ENCODE results near the gene LCA5. TPM values are rescaled to one million over a fixed set of nuclear protein-coding genes. Genes with fewer than 3 reads are reported as not detected.

LCA5 gene
- total and polyA plus RNA-seq, 7 donors, result 0.48 to 2.7 (median 1.1) TPM

DNA sequence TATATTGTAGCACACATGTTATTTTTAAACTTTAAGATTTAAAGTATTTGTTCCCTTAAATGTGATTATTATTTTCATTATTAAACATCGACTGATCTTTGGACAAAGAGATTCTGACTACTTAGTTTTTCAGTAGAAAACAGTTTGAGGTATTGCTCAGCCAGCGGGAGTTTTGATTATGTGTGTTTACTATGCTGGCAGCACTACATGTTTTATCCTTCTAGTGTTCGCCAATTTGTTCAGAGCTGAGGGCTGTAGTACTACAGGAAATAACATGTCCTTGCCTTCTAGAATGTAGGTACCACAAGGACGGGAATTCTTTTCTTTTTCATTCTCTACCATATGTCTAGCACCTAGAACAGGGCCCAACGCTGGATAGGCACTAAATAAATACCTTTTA is 11.1 kb upstream of the LCA5 start:
- no peak for ATAC-seq
- no peaks in the 10 kb centered on the region for H3K27me3 ChIP-seq (ENCODE audit: insufficient read depth in 3 of 3, low read length in 2 of 3)
- no peak for DNase-seq
- TF ChIP-seq, protein P1, sequence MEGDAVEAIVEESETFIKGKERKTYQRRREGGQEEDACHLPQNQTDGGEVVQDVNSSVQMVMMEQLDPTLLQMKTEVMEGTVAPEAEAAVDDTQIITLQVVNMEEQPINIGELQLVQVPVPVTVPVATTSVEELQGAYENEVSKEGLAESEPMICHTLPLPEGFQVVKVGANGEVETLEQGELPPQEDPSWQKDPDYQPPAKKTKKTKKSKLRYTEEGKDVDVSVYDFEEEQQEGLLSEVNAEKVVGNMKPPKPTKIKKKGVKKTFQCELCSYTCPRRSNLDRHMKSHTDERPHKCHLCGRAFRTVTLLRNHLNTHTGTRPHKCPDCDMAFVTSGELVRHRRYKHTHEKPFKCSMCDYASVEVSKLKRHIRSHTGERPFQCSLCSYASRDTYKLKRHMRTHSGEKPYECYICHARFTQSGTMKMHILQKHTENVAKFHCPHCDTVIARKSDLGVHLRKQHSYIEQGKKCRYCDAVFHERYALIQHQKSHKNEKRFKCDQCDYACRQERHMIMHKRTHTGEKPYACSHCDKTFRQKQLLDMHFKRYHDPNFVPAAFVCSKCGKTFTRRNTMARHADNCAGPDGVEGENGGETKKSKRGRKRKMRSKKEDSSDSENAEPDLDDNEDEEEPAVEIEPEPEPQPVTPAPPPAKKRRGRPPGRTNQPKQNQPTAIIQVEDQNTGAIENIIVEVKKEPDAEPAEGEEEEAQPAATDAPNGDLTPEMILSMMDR (IDR thresholded peaks at IDR 0.05), result no peak
- peaks cover 26% of the 10 kb centered on the region for H3K4me1 ChIP-seq
- no peak overlapping the region for H3K4me3 ChIP-seq
- H3K9me3 ChIP-seq, result no peaks in the 10 kb centered on the region
- WGBS, 3 donors, result 97 to 99% (median 98%) methylated on average over 5 of the region's 5 CpGs
- peaks cover 3 to 12% of the 10 kb centered on the region in 2 donors for H3K36me3 ChIP-seq (ENCODE audit: insufficient read depth in 1 of 2, low read depth in 1 of 2)
- intact Hi-C loops (cut with DNase I), result loop anchor here in 1 of 2 donors (10.0 kb wide), 1 partner anchor 474 kb away; the partner anchor contains the start of gene PHIP
- no peak overlapping the region for H3K27ac ChIP-seq

DNA sequence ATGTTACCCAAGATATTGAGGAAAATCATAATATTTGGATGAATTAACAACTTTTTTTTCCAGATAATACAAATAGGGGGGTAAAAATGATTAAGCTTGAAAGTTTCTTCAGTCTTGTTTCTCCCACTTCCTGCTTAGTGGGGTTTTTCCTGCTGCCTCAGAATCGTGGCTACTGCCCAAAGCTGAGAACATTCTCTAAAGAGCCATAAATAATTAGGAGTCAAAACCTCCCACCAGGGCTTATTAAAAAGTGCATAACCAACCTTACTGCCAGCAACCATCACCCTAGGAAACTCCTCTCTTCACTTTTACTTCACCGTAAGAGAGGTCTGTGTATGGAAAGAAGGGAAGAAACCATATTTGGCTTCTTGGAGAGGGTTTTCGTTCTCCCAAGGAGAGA is 9.0 kb upstream of the LCA5 start:
- peak overlapping the region; percentile 82 for H3K27ac ChIP-seq
- peaks cover 3 to 20% of the 10 kb centered on the region in 2 donors for H3K36me3 ChIP-seq (ENCODE audit: insufficient read depth in 1 of 2, low read depth in 1 of 2)
- WGBS, 3 donors, result 56 to 63% (median 62%) methylated on average over 3 of the region's 3 CpGs
- H3K27me3 ChIP-seq (ENCODE audit: insufficient read depth in 3 of 3, low read length in 2 of 3), result no peaks in the 10 kb centered on the region
- H3K4me3 ChIP-seq, result no peak overlapping the region
- ATAC-seq (no peak), DNase-seq (no peak)
- H3K9me3 ChIP-seq, result no peaks in the 10 kb centered on the region
- intact Hi-C loops (cut with DNase I), result loop anchor here in 1 of 2 donors (10.0 kb wide), 1 partner anchor 471 kb away; the partner anchor contains the start of gene PHIP
- TF ChIP-seq, protein P1 (IDR thresholded peaks at IDR 0.05), result no peak
- peaks cover 26% of the 10 kb centered on the region for H3K4me1 ChIP-seq

DNA sequence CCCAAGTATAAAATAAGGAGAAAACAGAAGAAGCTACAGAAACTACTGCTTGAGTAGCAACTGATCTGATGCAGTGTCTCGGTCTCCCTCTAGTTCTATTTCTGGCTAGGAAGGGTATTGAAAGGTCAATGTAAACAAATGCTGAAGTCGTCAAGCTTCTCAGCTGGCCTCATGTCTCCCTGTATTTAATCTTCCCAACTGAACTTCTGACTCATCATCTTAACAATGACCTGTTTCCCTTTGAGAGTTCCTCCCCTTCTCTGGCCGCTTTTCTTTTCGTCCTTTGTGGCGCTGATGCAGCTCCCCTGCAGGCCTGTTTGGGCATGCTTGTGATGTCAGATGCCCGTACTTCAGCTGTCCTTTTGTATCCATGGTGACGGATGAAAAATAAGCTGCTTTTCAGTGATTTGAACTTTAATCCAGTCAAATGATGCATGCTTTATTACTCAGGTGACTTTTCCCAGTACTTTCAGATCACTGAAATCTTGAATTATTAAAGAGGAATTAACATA is 7.8 kb upstream of the LCA5 start:
- DNase-seq, result peak; percentile 65 to 82
- WGBS, 3 donors, result 1 to 4% (median 3%) methylated on average over 7 of the region's 7 CpGs
- Histone ChIP-seq H3K4me3 (peak overlapping the region; percentile 47), H3K9me3 (no peaks in the 10 kb centered on the region), H3K27me3 (ENCODE audit: insufficient read depth in 3 of 3, low read length in 2 of 3) (no peaks in the 10 kb centered on the region), H3K27ac (peak overlapping the region; percentile 82), H3K4me1 (peaks cover 26% of the 10 kb centered on the region), H3K36me3 (ENCODE audit: insufficient read depth in 1 of 2, low read depth in 1 of 2) (peaks cover 0 to 9% of the 10 kb centered on the region in 2 donors)
- TF ChIP-seq, protein P1 (IDR thresholded peaks at IDR 0.05), result peak; percentile 57
- peak; percentile 94 to 98 (median 96) for ATAC-seq
- intact Hi-C loops (cut with DNase I), result loop anchor here (5.0 to 10.0 kb wide), 2 partner anchors 468 to 470 kb away; partner anchors contain the start of gene PHIP (in 2 of the 2)

DNA sequence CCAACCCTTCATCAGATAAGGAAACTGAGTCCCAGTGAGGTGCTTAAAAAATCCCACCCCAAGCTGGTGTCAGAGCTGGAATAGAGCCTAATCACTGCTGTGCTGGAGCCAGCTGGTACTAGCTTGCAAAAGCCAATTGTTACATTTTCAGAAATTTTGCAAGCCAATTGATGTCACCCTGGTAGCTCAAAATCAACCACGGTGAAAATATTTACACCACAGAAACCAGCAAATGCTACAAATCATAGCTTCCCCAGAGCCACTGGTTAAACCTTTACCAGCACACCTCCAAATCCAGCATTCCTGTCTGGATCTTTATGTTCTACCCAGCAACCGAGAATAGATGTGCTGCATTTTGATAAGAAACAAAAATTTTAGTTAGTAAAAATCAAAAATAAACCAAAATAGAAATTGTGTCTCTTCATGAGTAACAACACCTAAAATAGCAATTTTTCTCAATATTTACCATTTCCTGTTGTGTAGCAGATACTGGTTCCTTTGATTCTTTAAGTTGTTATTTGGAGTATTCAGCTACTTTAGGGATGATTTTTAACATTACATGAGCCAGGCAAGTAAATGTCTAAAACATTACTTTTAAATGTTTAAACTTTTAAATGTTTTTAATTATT is 7.2 kb upstream of the LCA5 start:
- Histone ChIP-seq H3K4me1 (peaks cover 27% of the 10 kb centered on the region), H3K9me3 (no peaks in the 10 kb centered on the region), H3K4me3 (peak overlapping the region; percentile 47), H3K27me3 (ENCODE audit: insufficient read depth in 3 of 3, low read length in 2 of 3) (no peaks in the 10 kb centered on the region), H3K27ac (peak overlapping the region; percentile 82), H3K36me3 (ENCODE audit: insufficient read depth in 1 of 2, low read depth in 1 of 2) (peaks cover 0 to 8% of the 10 kb centered on the region in 2 donors)
- DNase-seq (no peak), ATAC-seq (peak in 1 of 4 donors; percentile 12)
- TF ChIP-seq, protein P1 (IDR thresholded peaks at IDR 0.05), result no peak
- intact Hi-C loops (cut with DNase I), result loop anchor here (5.0 to 10.0 kb wide), 2 partner anchors 467 to 470 kb away; partner anchors contain the start of gene PHIP (in 2 of the 2)
- 25 to 57% (median 28%) methylated on average over 2 of the region's 2 CpGs for WGBS, 3 donors

All from psoas muscle (tissue), 8 donors.